K562 (cell line): ENCODE data around the gene KRTAP5-7. TPM values are rescaled to one million over a fixed set of nuclear protein-coding genes. Genes with fewer than 3 reads are reported as not detected.

Source experiments
- ATAC-seq: fragments of 200-7000 bp; cut with Tn5 transposase; 3 replicates; pipeline ENCODE4 v1.9.1; 2020; ENCODE audit warnings: moderate library complexity
- BruUV-seq: library from RNA; stranded (reverse); fragments of 400-500 nt; replicated peaks from 2 replicates; lab custom pipeline; 2021; lab: Mats Ljungman, UMichigan
- CTCF ChIA-PET: fragments of 300-600 bp; formaldehyde crosslinking; extraction: SDS; loops from one replicate; lab custom pipeline; 2021; ENCODE audit warnings: low intra/inter-chr PET ratio; lab: Yijun Ruan, JAX
- POLR2A ChIA-PET: fragments of 300-600, 350-650 bp; sonication (Branson Sonifier 250); formaldehyde crosslinking; extraction: SDS; loops from one replicate; lab custom pipeline; 2021; ENCODE audit warnings: antibody characterized with exemption, inconsistent platforms; lab: Yijun Ruan, JAX
- DNase-seq, 4 experiments: peaks; one replicate each; pipeline versions ENCODE4 v3.0.0 to v3.0.0-alpha.2; 2011 to 2018; ENCODE audit warnings: low spot score in 3 of 4, mixed read lengths in 3 of 4; ENCODE audit errors: extremely low read depth in 1 of 4
- FAIRE-seq: peaks from 2 replicates; lab custom pipeline; 2011; peaks lifted over from hg19 to GRCh38; lab: Jason Lieb, UNC
- H2AFZ ChIP-seq: 2 replicates; pipeline ENCODE4 v1.6.0; 2011; ENCODE audit warnings: low read depth, low read length, control low read depth, inconsistent platforms
- H3K27ac ChIP-seq: fragments of 200-600 bp; 3 replicates; pipeline ENCODE4 v1.8.0; 2011; ENCODE audit warnings: low read depth, mild to moderate bottlenecking, control low read depth, inconsistent platforms, low read length, moderate library complexity, mixed read lengths; ENCODE audit errors: extremely low read depth
- H3K27me3 ChIP-seq, 2 experiments: fragments of 300-600 bp in 1 of 2; 2 replicates in 1 of 2; 3 replicates in 1 of 2; pipeline versions ENCODE4 v1.6.0 to v1.8.0; 2011; ENCODE audit warnings: inconsistent platforms in 2 of 2, low read length in 2 of 2, mild to moderate bottlenecking in 1 of 2, mixed read lengths in 1 of 2, moderate library complexity in 1 of 2; ENCODE audit not compliant: control insufficient read depth in 2 of 2, insufficient read depth in 2 of 2
- H3K36me3 ChIP-seq: fragments of 300-600 bp; 3 replicates; pipeline ENCODE4 v1.8.0; 2011; ENCODE audit warnings: mild to moderate bottlenecking, low read length, inconsistent platforms; ENCODE audit not compliant: control insufficient read depth, insufficient read depth
- H3K4me1 ChIP-seq, 2 experiments: fragments of 200-600 bp in 1 of 2; replicated peaks in 1 of 2; 2 replicates in 1 of 2; 3 replicates in 1 of 2; pipeline versions ENCODE4 v1.5.1 to v1.8.0; 2011; ENCODE audit warnings: inconsistent platforms in 2 of 2, low read length in 2 of 2, mild to moderate bottlenecking in 1 of 2, mixed read lengths in 1 of 2, moderate library complexity in 1 of 2; ENCODE audit not compliant: control insufficient read depth in 2 of 2, insufficient read depth in 2 of 2
- H3K4me2 ChIP-seq: 2 replicates; pipeline ENCODE4 v1.6.1; 2011; ENCODE audit warnings: low read length, control low read depth, inconsistent platforms, mixed read lengths; ENCODE audit not compliant: insufficient read depth
- H3K4me3 ChIP-seq: fragments of 200-600 bp; sonication (generic), shearing (Covaris generic); 2 replicates; pipeline ENCODE4 v1.5.1; 2016; ENCODE audit warnings: control low read depth, inconsistent platforms
- H3K79me2 ChIP-seq: fragments of 200-600 bp; 3 replicates; pipeline ENCODE4 v1.8.0; 2011; ENCODE audit warnings: low read length, inconsistent platforms; ENCODE audit not compliant: control insufficient read depth, insufficient read depth
- H3K9ac ChIP-seq, 2 experiments: 2 replicates each; pipeline versions ENCODE4 v1.6.0 to v1.6.1; 2011; ENCODE audit warnings: low read depth in 2 of 2, low read length in 2 of 2, control low read depth in 1 of 2, inconsistent platforms in 1 of 2, mild to moderate bottlenecking in 1 of 2, mixed read lengths in 1 of 2; ENCODE audit not compliant: insufficient read depth in 1 of 2
- H3K9me1 ChIP-seq: one replicate; pipeline ENCODE4 v1.6.0; 2011; ENCODE audit warnings: inconsistent platforms, mild to moderate bottlenecking, low read length, moderate library complexity; ENCODE audit not compliant: control insufficient read depth, insufficient read depth
- H3K9me3 ChIP-seq: replicated peaks from 2 replicates; pipeline ENCODE4 v1.5.1; 2011; ENCODE audit warnings: low read depth, low read length, inconsistent platforms; ENCODE audit not compliant: control insufficient read depth, insufficient read depth
- H4K20me1 ChIP-seq: replicated peaks from 2 replicates; pipeline ENCODE4 v1.6.1; 2011; ENCODE audit warnings: low read length, inconsistent platforms, mixed read lengths; ENCODE audit not compliant: control insufficient read depth, insufficient read depth
- ARHGAP35 ChIP-seq: fragments of 450-650 bp; IDR thresholded peaks from 2 replicates; pipeline ENCODE4 v1.6.1; 2018; ENCODE audit not compliant: partially characterized antibody
- CBFA2T3 ChIP-seq: fragments of 450-650 bp; IDR thresholded peaks from 2 replicates; pipeline ENCODE4 v1.6.1; 2017
- ESRRA ChIP-seq: fragments of 450-650 bp; IDR thresholded peaks from 2 replicates; pipeline ENCODE4 v1.6.1; 2014; ENCODE audit warnings: low read depth, mild to moderate bottlenecking, moderate library complexity, borderline replicate concordance
- NCOA4 ChIP-seq: fragments of 450-650 bp; IDR thresholded peaks from 2 replicates; pipeline ENCODE4 v1.6.1; 2018; ENCODE audit warnings: mild to moderate bottlenecking; ENCODE audit not compliant: partially characterized antibody
- SRSF1 ChIP-seq: fragments of 200-400 bp; formaldehyde crosslinking; IDR thresholded peaks from 2 replicates; pipeline ENCODE4 v1.6.1; 2017; ENCODE audit warnings: mild to moderate bottlenecking, low read depth, low read length, moderate library complexity
- SRSF9 ChIP-seq: fragments of 200-400 bp; formaldehyde crosslinking; IDR thresholded peaks from 2 replicates; pipeline ENCODE4 v1.6.1; 2017; ENCODE audit warnings: low read depth, low read length, borderline replicate concordance
- TAF7 ChIP-seq: fragments of 450-650 bp; IDR thresholded peaks from 2 replicates; pipeline ENCODE4 v1.6.1; 2016; ENCODE audit warnings: missing genetic modification characterization, missing compliant biosample characterization
- TEAD2 ChIP-seq: fragments of 450-650 bp; IDR thresholded peaks from 2 replicates; pipeline ENCODE4 v1.6.1; 2016; ENCODE audit warnings: missing genetic modification characterization, control low read depth, missing compliant biosample characterization
- ZBTB8A ChIP-seq: fragments of 450-650 bp; IDR thresholded peaks from 2 replicates; pipeline ENCODE4 v1.6.1; 2018; ENCODE audit warnings: mild to moderate bottlenecking, moderate library complexity; ENCODE audit not compliant: partially characterized antibody
- ZNF239 ChIP-seq: fragments of 250-450 bp; sonication (Bioruptor Pico); IDR thresholded peaks from 2 replicates; pipeline ENCODE4 v1.4.0; 2020; ENCODE audit warnings: mild to moderate bottlenecking
- WGBS: fragments of 100-300 bp; shearing (Covaris generic); methylation state at CpG from one replicate; pipeline ENCODE4 v1.1.6; 2016; ENCODE audit warnings: low coverage, mixed read lengths; ENCODE audit not compliant: insufficient coverage; ENCODE audit errors: missing lambda C conversion rate; 5-methylcytosine and 5-hydroxymethylcytosine counted together
- in situ Hi-C: fragments of 300-500 bp; cut with MboI; formaldehyde crosslinking; loops from 4 replicates; pipeline ENCODE4 v1.15.0; 2018; ENCODE audit warnings: inconsistent platforms, mixed read lengths
- intact Hi-C: fragments of 100-400 bp; cut with micrococcal nuclease; formaldehyde crosslinking; loops from 2 replicates; pipeline ENCODE4 v1.14.2; 2022
- polyA plus RNA-seq, 8 experiments: library from polyadenylated mRNA; depleted of rRNA in 4 of 8; stranded (reverse) in 5 of 8; unstranded in 3 of 8; fragments of >200 nt; fragmentation: Nextera tagmentation in 2 of 8; fragmentation: Illumina TruSeq in 1 of 8; extraction: Ambion mirVana in 2 of 8; extraction: Trizol in 1 of 8; gene quantifications; 2 replicates each; pipeline versions ENCODE4 v1.2.1 to v1.2.3, GENCODE V29; 2011 to 2014; ENCODE audit warnings: inconsistent platforms in 1 of 8, missing spikeins in 1 of 8
- total RNA-seq, 7 experiments: library from RNA; depleted of rRNA in 6 of 7; stranded (reverse); fragments of >200 nt in 6 of 7; fragmentation: Illumina TruSeq in 2 of 7; extraction: Trizol in 2 of 7; gene quantifications; 2 replicates each; pipeline versions ENCODE4 v1.2.1 to v1.2.3, GENCODE V29; 2011 to 2021; ENCODE audit warnings: low replicate concordance in 1 of 7
- TF ChIP-seq, protein P1 (sequence below): sonication (generic); formaldehyde crosslinking; IDR thresholded peaks from 2 replicates; pipeline ENCODE4 v1.8.1; 2023; ENCODE audit warnings: mild to moderate bottlenecking, missing genetic modification reagents
- TF ChIP-seq, protein P2 (sequence below): fragments of 450-650 bp; formaldehyde crosslinking; IDR thresholded peaks from 2 replicates; pipeline ENCODE4 v1.4.0; 2020; ENCODE audit warnings: mild to moderate bottlenecking, moderate library complexity
- TF ChIP-seq, protein P3 (sequence below): fragments of 450-650 bp; IDR thresholded peaks from one replicate; pipeline ENCODE4 v1.6.1; 2018; ENCODE audit warnings: mild to moderate bottlenecking, moderate library complexity; ENCODE audit not compliant: partially characterized antibody
- TF ChIP-seq, protein P4 (sequence below): conservative IDR thresholded peaks from 2 replicates; pipeline ENCODE4 v1.6.1; 2011; ENCODE audit warnings: low read depth, mild to moderate bottlenecking, low read length; ENCODE audit not compliant: control insufficient read depth
- TF ChIP-seq, protein P5 (sequence below): fragments of 450-650 bp; formaldehyde crosslinking; IDR thresholded peaks from 2 replicates; pipeline ENCODE4 v1.4.0; 2020; ENCODE audit warnings: mild to moderate bottlenecking, moderate library complexity

Gene KRTAP5-7
- total and polyA plus RNA-seq, 9 of the 15 experiments (the other 6 are each of a cell fraction or from before 2014, with no cell fraction given): not detected

DNA sequence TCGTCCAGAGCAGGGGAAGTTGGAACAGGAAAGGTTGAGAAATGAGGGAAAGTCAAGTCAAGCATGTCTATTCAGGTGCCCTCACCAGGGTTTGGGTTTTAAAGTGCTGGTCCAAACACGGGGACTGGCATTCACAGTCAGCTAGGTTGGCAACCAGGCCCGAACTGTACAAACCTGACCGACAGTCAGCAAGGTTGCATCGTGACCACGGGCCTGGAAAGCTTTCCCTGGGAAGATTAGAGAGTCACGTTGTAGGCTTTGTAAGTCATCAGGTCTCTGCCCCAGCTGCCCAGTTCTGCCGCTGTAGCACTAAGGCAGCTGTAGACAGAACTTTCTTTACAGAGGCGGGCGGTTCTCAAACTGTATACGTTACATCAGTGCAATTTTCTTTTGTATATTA lies 45.7 kb downstream of the KRTAP5-7 start:
- BruUV-seq: no TSS peak
- ATAC-seq (no peak), FAIRE-seq (no peak), DNase-seq (no peak)
- Histone ChIP-seq H3K27ac (no peak overlapping the region), H3K9me3 (no peaks in the 10 kb centered on the region), H3K27me3 (peaks cover 45 to 66% of the 10 kb centered on the region in 2 experiments), H3K4me1 (no peaks in the 10 kb centered on the region), H4K20me1 (no peaks in the 10 kb centered on the region), H3K4me3 (no peak overlapping the region), H3K36me3 (no peaks in the 10 kb centered on the region), H3K9ac (no peak overlapping the region), H3K4me2 (no peak overlapping the region), H3K79me2 (no peaks in the 10 kb centered on the region), H3K9me1 (no peaks in the 10 kb centered on the region), H2AFZ (no peak overlapping the region)
- in situ Hi-C loops: no loop called here
- 2% methylated on average over 11 of the region's 11 CpGs for WGBS
- intact Hi-C loops: no loop called here
- ChIA-PET CTCF (interaction anchor here (0.6 kb wide), 1 partner anchor 249 kb away, joined by 3 read pairs; no protein-coding TSS in a partner anchor), POLR2A (interaction anchor here (0.8 kb wide), 1 partner anchor 10 kb away, joined by 3 read pairs; the partner anchor contains the start of gene KRTAP5-11)
- TF ChIP-seq, protein P1, sequence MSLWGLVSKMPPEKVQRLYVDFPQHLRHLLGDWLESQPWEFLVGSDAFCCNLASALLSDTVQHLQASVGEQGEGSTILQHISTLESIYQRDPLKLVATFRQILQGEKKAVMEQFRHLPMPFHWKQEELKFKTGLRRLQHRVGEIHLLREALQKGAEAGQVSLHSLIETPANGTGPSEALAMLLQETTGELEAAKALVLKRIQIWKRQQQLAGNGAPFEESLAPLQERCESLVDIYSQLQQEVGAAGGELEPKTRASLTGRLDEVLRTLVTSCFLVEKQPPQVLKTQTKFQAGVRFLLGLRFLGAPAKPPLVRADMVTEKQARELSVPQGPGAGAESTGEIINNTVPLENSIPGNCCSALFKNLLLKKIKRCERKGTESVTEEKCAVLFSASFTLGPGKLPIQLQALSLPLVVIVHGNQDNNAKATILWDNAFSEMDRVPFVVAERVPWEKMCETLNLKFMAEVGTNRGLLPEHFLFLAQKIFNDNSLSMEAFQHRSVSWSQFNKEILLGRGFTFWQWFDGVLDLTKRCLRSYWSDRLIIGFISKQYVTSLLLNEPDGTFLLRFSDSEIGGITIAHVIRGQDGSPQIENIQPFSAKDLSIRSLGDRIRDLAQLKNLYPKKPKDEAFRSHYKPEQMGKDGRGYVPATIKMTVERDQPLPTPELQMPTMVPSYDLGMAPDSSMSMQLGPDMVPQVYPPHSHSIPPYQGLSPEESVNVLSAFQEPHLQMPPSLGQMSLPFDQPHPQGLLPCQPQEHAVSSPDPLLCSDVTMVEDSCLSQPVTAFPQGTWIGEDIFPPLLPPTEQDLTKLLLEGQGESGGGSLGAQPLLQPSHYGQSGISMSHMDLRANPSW (CRISPR knock-in tag): no peak
- TF ChIP-seq ARHGAP35: no peak
- TF ChIP-seq TEAD2 (tag): no peak
- TF ChIP-seq, protein P2, sequence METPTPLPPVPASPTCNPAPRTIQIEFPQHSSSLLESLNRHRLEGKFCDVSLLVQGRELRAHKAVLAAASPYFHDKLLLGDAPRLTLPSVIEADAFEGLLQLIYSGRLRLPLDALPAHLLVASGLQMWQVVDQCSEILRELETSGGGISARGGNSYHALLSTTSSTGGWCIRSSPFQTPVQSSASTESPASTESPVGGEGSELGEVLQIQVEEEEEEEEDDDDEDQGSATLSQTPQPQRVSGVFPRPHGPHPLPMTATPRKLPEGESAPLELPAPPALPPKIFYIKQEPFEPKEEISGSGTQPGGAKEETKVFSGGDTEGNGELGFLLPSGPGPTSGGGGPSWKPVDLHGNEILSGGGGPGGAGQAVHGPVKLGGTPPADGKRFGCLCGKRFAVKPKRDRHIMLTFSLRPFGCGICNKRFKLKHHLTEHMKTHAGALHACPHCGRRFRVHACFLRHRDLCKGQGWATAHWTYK: no peak
- no peak for TF ChIP-seq ESRRA
- TF ChIP-seq SRSF9: no peak
- TF ChIP-seq SRSF1: no peak
- TF ChIP-seq, protein P3, sequence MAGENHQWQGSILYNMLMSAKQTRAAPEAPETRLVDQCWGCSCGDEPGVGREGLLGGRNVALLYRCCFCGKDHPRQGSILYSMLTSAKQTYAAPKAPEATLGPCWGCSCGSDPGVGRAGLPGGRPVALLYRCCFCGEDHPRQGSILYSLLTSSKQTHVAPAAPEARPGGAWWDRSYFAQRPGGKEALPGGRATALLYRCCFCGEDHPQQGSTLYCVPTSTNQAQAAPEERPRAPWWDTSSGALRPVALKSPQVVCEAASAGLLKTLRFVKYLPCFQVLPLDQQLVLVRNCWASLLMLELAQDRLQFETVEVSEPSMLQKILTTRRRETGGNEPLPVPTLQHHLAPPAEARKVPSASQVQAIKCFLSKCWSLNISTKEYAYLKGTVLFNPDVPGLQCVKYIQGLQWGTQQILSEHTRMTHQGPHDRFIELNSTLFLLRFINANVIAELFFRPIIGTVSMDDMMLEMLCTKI: no peak
- no peak for TF ChIP-seq TAF7 (tag)
- TF ChIP-seq, protein P4, sequence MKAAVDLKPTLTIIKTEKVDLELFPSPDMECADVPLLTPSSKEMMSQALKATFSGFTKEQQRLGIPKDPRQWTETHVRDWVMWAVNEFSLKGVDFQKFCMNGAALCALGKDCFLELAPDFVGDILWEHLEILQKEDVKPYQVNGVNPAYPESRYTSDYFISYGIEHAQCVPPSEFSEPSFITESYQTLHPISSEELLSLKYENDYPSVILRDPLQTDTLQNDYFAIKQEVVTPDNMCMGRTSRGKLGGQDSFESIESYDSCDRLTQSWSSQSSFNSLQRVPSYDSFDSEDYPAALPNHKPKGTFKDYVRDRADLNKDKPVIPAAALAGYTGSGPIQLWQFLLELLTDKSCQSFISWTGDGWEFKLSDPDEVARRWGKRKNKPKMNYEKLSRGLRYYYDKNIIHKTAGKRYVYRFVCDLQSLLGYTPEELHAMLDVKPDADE: no peak
- TF ChIP-seq CBFA2T3: no peak
- TF ChIP-seq, protein P5, sequence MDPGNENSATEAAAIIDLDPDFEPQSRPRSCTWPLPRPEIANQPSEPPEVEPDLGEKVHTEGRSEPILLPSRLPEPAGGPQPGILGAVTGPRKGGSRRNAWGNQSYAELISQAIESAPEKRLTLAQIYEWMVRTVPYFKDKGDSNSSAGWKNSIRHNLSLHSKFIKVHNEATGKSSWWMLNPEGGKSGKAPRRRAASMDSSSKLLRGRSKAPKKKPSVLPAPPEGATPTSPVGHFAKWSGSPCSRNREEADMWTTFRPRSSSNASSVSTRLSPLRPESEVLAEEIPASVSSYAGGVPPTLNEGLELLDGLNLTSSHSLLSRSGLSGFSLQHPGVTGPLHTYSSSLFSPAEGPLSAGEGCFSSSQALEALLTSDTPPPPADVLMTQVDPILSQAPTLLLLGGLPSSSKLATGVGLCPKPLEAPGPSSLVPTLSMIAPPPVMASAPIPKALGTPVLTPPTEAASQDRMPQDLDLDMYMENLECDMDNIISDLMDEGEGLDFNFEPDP (CRISPR knock-in tag): no peak
- no peak for TF ChIP-seq ZBTB8A
- TF ChIP-seq NCOA4: no peak
- no peak for TF ChIP-seq ZNF239 (CRISPR knock-in tag)
